Activated CD8-positive, alpha-beta T cell treated with anti-CD3 and anti-CD28 coated beads, Interleukin-2, amount 10 ng/mL, durations not matched to agents 7 days and 5 days (primary cell): Measurements from ENCODE around the gene PLEKHD1. TPM values are rescaled to one million over a fixed set of nuclear protein-coding genes. Genes with fewer than 3 reads are reported as not detected.
A peak's percentile ranks its signal among the peaks of the same experiment; 100 is the strongest.
"Not testable (repeated sequence)": the region's sequence is repeated elsewhere in the genome, so short reads cannot be mapped to it uniquely, and the experiment has no call there.

ENCODE experiments used
- ATAC-seq: fragments of 150-1000 bp; cut with Tn5 transposase; one replicate; pipeline ENCODE4 v1.10.0; 2021; ENCODE audit warnings: moderate library complexity
- CTCF ChIA-PET: fragments of 350-600 bp; sonication (Branson Sonifier 250); formaldehyde crosslinking; loops from one replicate; lab custom pipeline; 2021; ENCODE audit warnings: antibody characterized with exemption; lab: Charles Lee
- POLR2A ChIA-PET: fragments of 350-600 bp; sonication (Branson Sonifier 250); formaldehyde crosslinking; loops from one replicate; lab custom pipeline; 2021; ENCODE audit warnings: antibody characterized with exemption; lab: Charles Lee
- DNase-seq: peaks from one replicate; pipeline ENCODE4 v3.0.0-alpha.2; 2020
- H3K27ac Mint-ChIP-seq: one replicate; pipeline ENCODE4 v1.8.0; 2021; ENCODE audit warnings: mild to moderate bottlenecking, mixed read lengths
- H3K27me3 Mint-ChIP-seq: one replicate; pipeline ENCODE4 v1.8.0; 2021; ENCODE audit warnings: low read depth, mixed read lengths
- H3K36me3 Mint-ChIP-seq: one replicate; pipeline ENCODE4 v1.8.0; 2021; ENCODE audit warnings: low read depth, mixed read lengths
- H3K4me1 Mint-ChIP-seq: one replicate; pipeline ENCODE4 v1.8.0; 2021; ENCODE audit warnings: low read depth, mixed read lengths
- H3K4me3 Mint-ChIP-seq: one replicate; pipeline ENCODE4 v1.8.0; 2021; ENCODE audit warnings: mild to moderate bottlenecking, mixed read lengths
- H3K9me3 Mint-ChIP-seq: one replicate; pipeline ENCODE4 v1.8.0; 2022; ENCODE audit warnings: mixed read lengths; ENCODE audit not compliant: insufficient read depth
- total RNA-seq, 2 experiments: library from RNA; stranded (reverse); gene quantifications; one replicate each; pipeline ENCODE4 v1.2.3, GENCODE V29; 2021

Gene PLEKHD1
- total RNA-seq, 2 experiments from 2014 or later = 0.10 to 0.13 TPM

- Mint-ChIP-seq H3K4me1 (peaks cover 3% of the 10 kb centered on the region), H3K27me3 (no peaks in the 10 kb centered on the region), H3K27ac (no peak overlapping the region), H3K9me3 (no peaks in the 10 kb centered on the region), H3K4me3 (no peak overlapping the region), H3K36me3 (no peaks in the 10 kb centered on the region)
- ATAC-seq (no peak), DNase-seq (no peak)
- ChIA-PET CTCF (interaction anchor here (0.7 kb wide), 1 partner anchor 13 kb away, joined by 3 read pairs; no protein-coding TSS in a partner anchor), POLR2A (no interaction called here)
Observed at GRCh38 chr14:69468949-69469348, 15.6 kb upstream of the PLEKHD1 start.

- H3K9me3 Mint-ChIP-seq = no peaks in the 10 kb centered on the region
- DNase-seq (no peak), ATAC-seq (no peak)
- H3K27me3 Mint-ChIP-seq = no peaks in the 10 kb centered on the region
- ChIA-PET CTCF (interaction anchor here (0.6 to 1.6 kb wide), 3 partner anchors 11 to 229 kb away, joined by 3 to 6 read pairs (median 3); no protein-coding TSS in a partner anchor), POLR2A (no interaction called here)
- H3K36me3 Mint-ChIP-seq = no peaks in the 10 kb centered on the region
- no peak overlapping the region for H3K27ac Mint-ChIP-seq
- H3K4me1 Mint-ChIP-seq = peaks cover 3% of the 10 kb centered on the region
- H3K4me3 Mint-ChIP-seq = no peak overlapping the region
Observed at GRCh38 chr14:69471436-69471835, 13.1 kb upstream of the PLEKHD1 start.

GRCh38 chr14:69471916-69472315 is 12.6 kb upstream of the PLEKHD1 start:
- H3K4me1 Mint-ChIP-seq = peaks cover 3% of the 10 kb centered on the region
- no peak overlapping the region for H3K27ac Mint-ChIP-seq
- no peaks in the 10 kb centered on the region for H3K36me3 Mint-ChIP-seq
- no peak for DNase-seq
- no peak for ATAC-seq
- CTCF ChIA-PET = interaction anchor here (0.6 to 1.6 kb wide), 3 partner anchors 11 to 230 kb away, joined by 3 to 6 read pairs (median 3); no protein-coding TSS in a partner anchor
- H3K27me3 Mint-ChIP-seq = no peaks in the 10 kb centered on the region
- no peaks in the 10 kb centered on the region for H3K9me3 Mint-ChIP-seq
- POLR2A ChIA-PET = no interaction called here
- no peak overlapping the region for H3K4me3 Mint-ChIP-seq

- POLR2A ChIA-PET = no interaction called here
- no peak overlapping the region for H3K27ac Mint-ChIP-seq
- no peak for DNase-seq
- CTCF ChIA-PET = interaction anchor here (1.0 to 1.2 kb wide), 2 partner anchors 102 to 214 kb away, joined by 3 read pairs; no protein-coding TSS in a partner anchor
- H3K4me1 Mint-ChIP-seq = peaks cover 3% of the 10 kb centered on the region
- no peaks in the 10 kb centered on the region for H3K9me3 Mint-ChIP-seq
- ATAC-seq = no peak
- no peak overlapping the region for H3K4me3 Mint-ChIP-seq
- no peaks in the 10 kb centered on the region for H3K36me3 Mint-ChIP-seq
- H3K27me3 Mint-ChIP-seq = no peaks in the 10 kb centered on the region
Observed at GRCh38 chr14:69473260-69473659, 11.3 kb upstream of the PLEKHD1 start.

- no peaks in the 10 kb centered on the region for H3K9me3 Mint-ChIP-seq
- no peak overlapping the region for H3K4me3 Mint-ChIP-seq
- H3K27ac Mint-ChIP-seq = no peak overlapping the region
- ChIA-PET POLR2A (no interaction called here), CTCF (interaction anchor here (1.0 to 2.4 kb wide), 7 partner anchors 12 to 232 kb away, joined by 3 to 14 read pairs (median 3); no protein-coding TSS in a partner anchor)
- DNase-seq (no peak), ATAC-seq (no peak)
- H3K4me1 Mint-ChIP-seq = peaks cover 3% of the 10 kb centered on the region
- H3K36me3 Mint-ChIP-seq = no peaks in the 10 kb centered on the region
- H3K27me3 Mint-ChIP-seq = no peaks in the 10 kb centered on the region
Observed at GRCh38 chr14:69473946-69474345, 10.6 kb upstream of the PLEKHD1 start.

- POLR2A ChIA-PET = no interaction called here
- Mint-ChIP-seq H3K9me3 (no peaks in the 10 kb centered on the region), H3K36me3 (no peaks in the 10 kb centered on the region), H3K4me3 (no peak overlapping the region), H3K27me3 (no peaks in the 10 kb centered on the region), H3K27ac (no peak overlapping the region), H3K4me1 (peaks cover 3% of the 10 kb centered on the region)
- DNase-seq (peak; percentile 24), ATAC-seq (peak; percentile 49)
- CTCF ChIA-PET = interaction anchor here (0.6 to 2.4 kb wide), 10 partner anchors 9 to 232 kb away, joined by 3 to 14 read pairs (median 4); partner anchors contain the start of gene CCDC177
Observed at GRCh38 chr14:69475194-69475818, 9.2 kb upstream of the PLEKHD1 start.

GRCh38 chr14:69476824-69477450 is 7.6 kb upstream of the PLEKHD1 start:
- CTCF ChIA-PET, H3K9me3 Mint-ChIP-seq, POLR2A ChIA-PET, ATAC-seq, H3K4me1 Mint-ChIP-seq, H3K36me3 Mint-ChIP-seq, H3K27me3 Mint-ChIP-seq, H3K27ac Mint-ChIP-seq, H3K4me3 Mint-ChIP-seq, DNase-seq: not testable (repeated sequence)

- DNase-seq, H3K36me3 Mint-ChIP-seq, H3K9me3 Mint-ChIP-seq, H3K27me3 Mint-ChIP-seq, H3K4me3 Mint-ChIP-seq, ATAC-seq, POLR2A ChIA-PET, H3K4me1 Mint-ChIP-seq, H3K27ac Mint-ChIP-seq, CTCF ChIA-PET: not testable (repeated sequence)
Observed at GRCh38 chr14:69478055-69478454, 6.5 kb upstream of the PLEKHD1 start.

GRCh38 chr14:69479696-69480095 is 4.8 kb upstream of the PLEKHD1 start:
- Mint-ChIP-seq H3K4me1 (peaks cover 3% of the 10 kb centered on the region), H3K4me3 (no peak overlapping the region), H3K27ac (no peak overlapping the region), H3K36me3 (no peaks in the 10 kb centered on the region), H3K27me3 (peaks cover 21% of the 10 kb centered on the region), H3K9me3 (no peaks in the 10 kb centered on the region)
- ChIA-PET CTCF (no interaction called here), POLR2A (no interaction called here)
- ATAC-seq (no peak), DNase-seq (no peak)

- Mint-ChIP-seq H3K4me1 (peaks cover 3% of the 10 kb centered on the region), H3K4me3 (no peak overlapping the region), H3K27me3 (peaks cover 25% of the 10 kb centered on the region), H3K36me3 (no peaks in the 10 kb centered on the region), H3K9me3 (no peaks in the 10 kb centered on the region), H3K27ac (no peak overlapping the region)
- ChIA-PET CTCF (interaction anchor here (0.9 kb wide), 1 partner anchor 20 kb away, joined by 4 read pairs; no protein-coding TSS in a partner anchor), POLR2A (no interaction called here)
- DNase-seq = no peak
- no peak for ATAC-seq
Observed at GRCh38 chr14:69480136-69480535, 4.4 kb upstream of the PLEKHD1 start.

- DNase-seq = no peak
- Mint-ChIP-seq H3K27me3 (peaks cover 43% of the 10 kb centered on the region), H3K4me1 (peaks cover 3% of the 10 kb centered on the region), H3K9me3 (no peaks in the 10 kb centered on the region), H3K27ac (no peak overlapping the region), H3K4me3 (no peak overlapping the region), H3K36me3 (no peaks in the 10 kb centered on the region)
- CTCF ChIA-PET = interaction anchor here (1.3 kb wide), 1 partner anchor 239 kb away, joined by 4 read pairs; no protein-coding TSS in a partner anchor
- ATAC-seq = no peak
- POLR2A ChIA-PET = no interaction called here
Observed at GRCh38 chr14:69481815-69482568, 2.5 kb upstream of the PLEKHD1 start.
